HL-60/S4 treated with phorbol 12-myristate 13-acetate at 8.2 ng/mL for 4 days and 3 days (cell line): ENCODE data around the gene AIP.

Experiments
- in situ Hi-C: fragments of 300-500 bp; cut with MboI; formaldehyde crosslinking; loops from 2 replicates; pipeline ENCODE4 v1.15.0; 2022; ENCODE audit warnings: low sequenced_read_pairs

Gene AIP

GRCh38 chr11:67492801-67493547, 10.1 kb downstream of the AIP start:
- in situ Hi-C loops, result no loop called here

GRCh38 chr11:67493548-67494370, 10.9 kb downstream of the AIP start:
- in situ Hi-C loops, result no loop called here

GRCh38 chr11:67494371-67495233, 11.8 kb downstream of the AIP start:
- in situ Hi-C loops, result no loop called here

- in situ Hi-C loops, result no loop called here
These were observed 12.6 kb downstream of the AIP start for GRCh38 chr11:67495234-67496005.

- in situ Hi-C loops, result no loop called here
These were observed 13.3 kb downstream of the AIP start for GRCh38 chr11:67496113-67496512.

GRCh38 chr11:67497656-67498291, 14.9 kb downstream of the AIP start:
- in situ Hi-C loops, result no loop called here

GRCh38 chr11:67498544-67498972, 15.7 kb downstream of the AIP start:
- in situ Hi-C loops, result no loop called here

GRCh38 chr11:67499808-67500483, 17.1 kb downstream of the AIP start:
- in situ Hi-C loops, result no loop called here

GRCh38 chr11:67500484-67500821, 17.6 kb downstream of the AIP start:
- in situ Hi-C loops, result no loop called here

- in situ Hi-C loops, result no loop called here
These were observed 18.2 kb downstream of the AIP start for GRCh38 chr11:67500831-67501715.

- in situ Hi-C loops, result no loop called here
These were observed 19.0 kb downstream of the AIP start for GRCh38 chr11:67501854-67502253.

- in situ Hi-C loops, result no loop called here
These were observed 19.6 kb downstream of the AIP start for GRCh38 chr11:67502328-67502979.

GRCh38 chr11:67503119-67504004, 20.5 kb downstream of the AIP start:
- in situ Hi-C loops, result no loop called here

- in situ Hi-C loops, result no loop called here
These were observed 21.5 kb downstream of the AIP start for GRCh38 chr11:67504005-67504949.

- in situ Hi-C loops, result no loop called here
These were observed 22.2 kb downstream of the AIP start, which contains the start of gene PITPNM1 for GRCh38 chr11:67504950-67505581. TSS of gene PITPNM1 (minus strand) at chr11:67505363. CDS start at chr11:67504180, 1,183 bp downstream.
